ENCODE data around the gene IPPK. TPM values are rescaled to one million over a fixed set of nuclear protein-coding genes. Genes with fewer than 3 reads are reported as not detected.

The IPPK gene
- total and polyA plus RNA-seq, 10 donors, result 6.1 to 14.6 (median 11.5) TPM

- WGBS, 5 donors, result 82 to 95% (median 89%) methylated on average over 5 to 8 of the region's 8 CpGs
- peak; percentile 68 for DNase-seq
Measured at GRCh38 chr9:92642041-92642451, 27.9 kb downstream of the IPPK start.

GRCh38 chr9:92641092-92641809 is 28.7 kb downstream of the IPPK start:
- Histone ChIP-seq H3K4me1 (no peaks in the 10 kb centered on the region), H3K27ac (no peak overlapping the region), H3K9me3 (peaks cover 0 to 14% (median 12%) of the 10 kb centered on the region in 8 donors), H3K4me3 (no peak overlapping the region), H3K36me3 (peaks cover 6 to 100% (median 98%) of the 10 kb centered on the region in 6 donors), H3K27me3 (replicated peaks in 1 of 7) (no peaks in the 10 kb centered on the region)
- TF ChIP-seq POLR2AphosphoS5 (IDR thresholded peaks at IDR 0.05), result peak in 1 of 3 donors; percentile 10
- no peak for TF ChIP-seq POLR2A (IDR thresholded peaks at IDR 0.05)
- DNase-seq, result peak; percentile 45
- 94 to 95% (median 95%) methylated on average over 17 to 20 of the region's 20 CpGs for WGBS, 5 donors
- intact Hi-C loops (cut with DNase I; ENCODE audit: low total_unique reads), result no loop called here

More at GRCh38 chr9:92642041-92642451, 27.9 kb downstream of the IPPK start:
- Histone ChIP-seq H3K4me1 (no peaks in the 10 kb centered on the region), H3K4me3 (no peak overlapping the region), H3K9me3 (peaks cover 0 to 18% (median 14%) of the 10 kb centered on the region in 8 donors), H3K27me3 (replicated peaks in 1 of 7) (no peaks in the 10 kb centered on the region), H3K27ac (no peak overlapping the region), H3K36me3 (peaks cover 6 to 100% (median 98%) of the 10 kb centered on the region in 6 donors)
- intact Hi-C loops (cut with DNase I; ENCODE audit: low total_unique reads), result no loop called here
- no peak for TF ChIP-seq POLR2AphosphoS5 (IDR thresholded peaks at IDR 0.05)
- no peak for TF ChIP-seq CTCF (IDR thresholded peaks at IDR 0.05 in 8 of 11, conservative IDR thresholded peaks at IDR 0.05 in 3 of 11)
- no peak for TF ChIP-seq POLR2A (IDR thresholded peaks at IDR 0.05)

GRCh38 chr9:92640398-92641091 is 29.4 kb downstream of the IPPK start:
- Histone ChIP-seq H3K27me3 (replicated peaks in 1 of 7) (no peaks in the 10 kb centered on the region), H3K4me1 (no peaks in the 10 kb centered on the region), H3K36me3 (peaks cover 6 to 100% (median 98%) of the 10 kb centered on the region in 6 donors), H3K4me3 (no peak overlapping the region), H3K27ac (no peak overlapping the region), H3K9me3 (peaks cover 0 to 7% (median 5%) of the 10 kb centered on the region in 8 donors)
- DNase-seq, result peak; percentile 53
- intact Hi-C loops (cut with DNase I; ENCODE audit: low total_unique reads), result no loop called here
- WGBS, 5 donors, result 91 to 96% (median 93%) methylated on average over 8 of the region's 8 CpGs
- TF ChIP-seq POLR2A (IDR thresholded peaks at IDR 0.05), result no peak

GRCh38 chr9:92639791-92640271 is 30.1 kb downstream of the IPPK start:
- Histone ChIP-seq H3K36me3 (peaks cover 6 to 100% (median 98%) of the 10 kb centered on the region in 6 donors), H3K9me3 (peaks cover 0 to under 1% (median 0%) of the 10 kb centered on the region in 8 donors), H3K4me1 (peaks cover 0 to 4% (median under 1%) of the 10 kb centered on the region in 6 donors), H3K27me3 (replicated peaks in 1 of 7) (no peaks in the 10 kb centered on the region), H3K27ac (no peak overlapping the region), H3K4me3 (no peak overlapping the region)
- DNase-seq, result peak; percentile 61
- intact Hi-C loops (cut with DNase I; ENCODE audit: low total_unique reads), result no loop called here
- WGBS, 5 donors, result 88 to 94% (median 93%) methylated on average over 8 to 9 of the region's 9 CpGs
- no peak for TF ChIP-seq POLR2A (IDR thresholded peaks at IDR 0.05)
- TF ChIP-seq POLR2AphosphoS5 (IDR thresholded peaks at IDR 0.05), result peak in 1 of 3 donors; percentile 22
- TF ChIP-seq CTCF (IDR thresholded peaks at IDR 0.05 in 8 of 11, conservative IDR thresholded peaks at IDR 0.05 in 3 of 11), result no peak

- TF ChIP-seq POLR2AphosphoS5 (IDR thresholded peaks at IDR 0.05) (no peak), CTCF (IDR thresholded peaks at IDR 0.05 in 8 of 11, conservative IDR thresholded peaks at IDR 0.05 in 3 of 11) (no peak), POLR2A (IDR thresholded peaks at IDR 0.05) (no peak)
- peaks cover 5 to 100% (median 96%) of the 10 kb centered on the region in 6 donors for H3K36me3 ChIP-seq
- WGBS, 5 donors, result 93 to 98% (median 96%) methylated on average over 7 of the region's 7 CpGs
- DNase-seq, result peak; percentile 32
- no peaks in the 10 kb centered on the region for H3K9me3 ChIP-seq
- H3K4me1 ChIP-seq, result peaks cover 0 to 8% (median 3%) of the 10 kb centered on the region in 6 donors
- H3K4me3 ChIP-seq, result no peak overlapping the region
- intact Hi-C loops (cut with DNase I; ENCODE audit: low total_unique reads), result no loop called here
- H3K27me3 ChIP-seq (replicated peaks in 1 of 7), result no peaks in the 10 kb centered on the region
- no peak overlapping the region for H3K27ac ChIP-seq
Measured at GRCh38 chr9:92639124-92639523, 30.8 kb downstream of the IPPK start.
